Ectodermal cell (in vitro differentiated cells): ENCODE data around the gene EFNA5.

Source experiments
- H3K27ac ChIP-seq: 2 replicates; pipeline ENCODE4 v1.7.0; 2013; ENCODE audit warnings: mild to moderate bottlenecking, low read depth, low read length; ENCODE audit not compliant: insufficient read depth, poor library complexity, severe bottlenecking
- H3K27me3 ChIP-seq: 2 replicates; pipeline ENCODE4 v1.7.0; 2013; ENCODE audit warnings: mild to moderate bottlenecking, low read length; ENCODE audit not compliant: insufficient read depth, control insufficient read depth, poor library complexity, severe bottlenecking
- H3K36me3 ChIP-seq: one replicate; pipeline ENCODE4 v1.7.0; 2013; ENCODE audit warnings: low read length; ENCODE audit not compliant: control insufficient read depth, insufficient read depth
- H3K4me1 ChIP-seq: one replicate; pipeline ENCODE4 v1.7.0; 2013; ENCODE audit warnings: low read length; ENCODE audit not compliant: control insufficient read depth, insufficient read depth
- H3K4me3 ChIP-seq: 2 replicates; pipeline ENCODE4 v1.7.0; 2013; ENCODE audit warnings: low read depth, low read length, control low read depth; ENCODE audit not compliant: insufficient read depth
- H3K9me3 ChIP-seq: 2 replicates; pipeline ENCODE4 v1.7.0; 2013; ENCODE audit warnings: mild to moderate bottlenecking, low read length, moderate library complexity; ENCODE audit not compliant: control insufficient read depth
- WGBS, 2 experiments: methylation state at CpG; one replicate each; pipeline ENCODE4 v1.1.7; 2013; ENCODE audit warnings: missing lambda C conversion rate in 2 of 2; 5-methylcytosine and 5-hydroxymethylcytosine counted together

EFNA5 gene

DNA sequence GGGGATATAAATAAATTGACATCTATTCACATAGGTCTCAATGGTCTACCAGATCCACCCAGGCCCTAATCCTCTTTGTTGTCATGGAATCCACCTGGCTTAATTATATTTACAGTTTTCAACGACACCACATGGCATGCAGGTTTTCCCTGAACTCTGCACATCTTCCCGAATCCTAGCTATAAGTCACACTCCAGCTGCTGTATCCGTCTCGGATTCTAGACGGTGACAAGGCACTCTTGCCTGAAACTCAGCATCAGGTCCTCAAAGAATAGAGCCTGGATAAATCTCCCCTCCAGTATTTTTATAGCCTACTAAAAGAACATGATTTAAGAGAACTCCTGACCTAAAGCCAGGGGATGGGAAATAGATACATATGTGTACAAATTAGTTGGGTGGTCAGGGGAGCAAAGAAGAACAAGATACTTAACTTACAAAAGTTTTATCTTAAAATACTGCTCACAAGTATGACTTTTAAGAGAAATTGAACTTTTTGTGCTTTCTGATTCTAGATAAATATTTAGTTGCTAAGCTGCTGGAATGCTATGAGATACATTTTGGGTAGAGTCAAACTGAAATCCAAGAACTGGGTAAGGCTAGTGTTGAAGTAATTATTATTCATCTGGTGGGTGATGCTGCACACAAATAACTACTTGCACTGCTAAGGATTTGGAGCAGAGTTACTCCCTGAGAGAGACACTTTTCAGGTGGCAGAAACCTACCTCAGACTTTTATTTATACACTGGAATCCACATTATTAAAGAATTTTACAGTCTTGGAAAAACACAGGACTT is 187.3 kb downstream of the EFNA5 start:
- no peak overlapping the region for H3K27ac ChIP-seq
- no peaks in the 10 kb centered on the region for H3K9me3 ChIP-seq
- no peak overlapping the region for H3K4me3 ChIP-seq
- H3K27me3 ChIP-seq = no peaks in the 10 kb centered on the region
- 76 to 82% methylated on average over 5 of the region's 5 CpGs for WGBS, 2 experiments
- H3K36me3 ChIP-seq = no peaks in the 10 kb centered on the region
- H3K4me1 ChIP-seq = peaks cover 20% of the 10 kb centered on the region

GRCh38 chr5:107478068-107478641 is 192.6 kb downstream of the EFNA5 start:
- 71 to 77% methylated on average over 6 of the region's 6 CpGs for WGBS, 2 experiments
- no peak overlapping the region for H3K4me3 ChIP-seq
- H3K27me3 ChIP-seq = no peaks in the 10 kb centered on the region
- no peaks in the 10 kb centered on the region for H3K36me3 ChIP-seq
- H3K27ac ChIP-seq = no peak overlapping the region
- no peaks in the 10 kb centered on the region for H3K9me3 ChIP-seq
- peaks cover 12% of the 10 kb centered on the region for H3K4me1 ChIP-seq

DNA sequence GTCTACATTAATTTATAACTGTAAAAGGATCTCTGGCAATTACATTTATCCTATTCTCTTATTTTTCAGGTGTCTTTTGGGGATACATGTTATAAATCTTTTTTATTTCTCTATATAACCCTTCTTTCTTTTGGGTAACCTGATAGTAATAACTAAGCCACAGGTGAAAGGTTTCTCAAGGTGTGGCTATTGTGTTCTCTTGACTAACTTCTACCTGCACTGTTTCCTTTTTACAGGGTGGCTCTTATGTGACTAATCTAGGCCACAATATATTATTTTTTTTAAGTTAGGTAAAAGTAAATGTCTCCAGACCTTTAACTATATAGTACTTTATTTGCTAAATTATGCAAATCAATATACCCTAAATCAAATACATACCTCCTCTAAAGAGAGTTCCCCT is 193.2 kb downstream of the EFNA5 start:
- Histone ChIP-seq H3K27ac (no peak overlapping the region), H3K4me1 (peaks cover 11% of the 10 kb centered on the region), H3K9me3 (no peaks in the 10 kb centered on the region), H3K4me3 (no peak overlapping the region), H3K36me3 (no peaks in the 10 kb centered on the region), H3K27me3 (no peaks in the 10 kb centered on the region)

- no peaks in the 10 kb centered on the region for H3K9me3 ChIP-seq
- H3K36me3 ChIP-seq = no peaks in the 10 kb centered on the region
- 29 to 44% methylated on average over 1 of the region's 1 CpG for WGBS, 2 experiments
- H3K27ac ChIP-seq = no peak overlapping the region
- no peaks in the 10 kb centered on the region for H3K27me3 ChIP-seq
- no peak overlapping the region for H3K4me3 ChIP-seq
- H3K4me1 ChIP-seq = peaks cover 11% of the 10 kb centered on the region
These were observed 194.0 kb downstream of the EFNA5 start for GRCh38 chr5:107476783-107477182.

- Histone ChIP-seq H3K27ac (no peak overlapping the region), H3K4me3 (no peak overlapping the region), H3K27me3 (no peaks in the 10 kb centered on the region), H3K4me1 (peaks cover 11% of the 10 kb centered on the region), H3K9me3 (no peaks in the 10 kb centered on the region), H3K36me3 (no peaks in the 10 kb centered on the region)
- 89 to 96% methylated on average over 2 to 3 of the region's 4 CpGs for WGBS, 2 experiments
These were observed 195.8 kb downstream of the EFNA5 start for GRCh38 chr5:107474716-107475489.

DNA sequence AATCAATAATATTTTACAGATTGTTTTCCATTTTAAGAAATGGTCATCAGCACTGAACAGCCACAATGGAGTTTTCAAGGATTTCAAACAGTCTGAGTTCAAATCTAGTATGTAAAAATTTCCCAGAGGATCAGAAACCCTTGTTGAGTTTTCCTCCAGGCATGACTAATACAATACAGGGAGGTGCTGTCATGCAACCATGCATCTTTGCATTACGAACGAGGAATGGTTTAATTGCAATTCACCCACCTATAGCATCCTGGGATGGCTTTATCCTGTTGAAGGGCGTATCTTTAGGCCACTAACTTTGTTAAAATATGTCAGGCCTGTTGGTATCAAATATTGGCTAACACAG is 196.4 kb downstream of the EFNA5 start:
- Histone ChIP-seq H3K4me3 (no peak overlapping the region), H3K9me3 (no peaks in the 10 kb centered on the region), H3K36me3 (no peaks in the 10 kb centered on the region), H3K27ac (no peak overlapping the region), H3K4me1 (peaks cover 7% of the 10 kb centered on the region), H3K27me3 (no peaks in the 10 kb centered on the region)
- WGBS, 2 experiments = 91 to 97% methylated on average over 3 of the region's 3 CpGs

GRCh38 chr5:107472620-107473064 is 198.1 kb downstream of the EFNA5 start:
- no peak overlapping the region for H3K27ac ChIP-seq
- H3K9me3 ChIP-seq = no peaks in the 10 kb centered on the region
- no peaks in the 10 kb centered on the region for H3K4me1 ChIP-seq
- no peaks in the 10 kb centered on the region for H3K27me3 ChIP-seq
- 19 to 21% methylated on average over 2 of the region's 2 CpGs for WGBS, 2 experiments
- H3K4me3 ChIP-seq = no peak overlapping the region
- H3K36me3 ChIP-seq = no peaks in the 10 kb centered on the region

- Histone ChIP-seq H3K27ac (no peak overlapping the region), H3K4me1 (peaks cover 15% of the 10 kb centered on the region), H3K4me3 (no peak overlapping the region), H3K36me3 (no peaks in the 10 kb centered on the region), H3K27me3 (no peaks in the 10 kb centered on the region), H3K9me3 (no peaks in the 10 kb centered on the region)
- WGBS, 2 experiments = 100% methylated on average over 1 of the region's 1 CpG
These were observed 200.5 kb downstream of the EFNA5 start for GRCh38 chr5:107470295-107470582.

DNA sequence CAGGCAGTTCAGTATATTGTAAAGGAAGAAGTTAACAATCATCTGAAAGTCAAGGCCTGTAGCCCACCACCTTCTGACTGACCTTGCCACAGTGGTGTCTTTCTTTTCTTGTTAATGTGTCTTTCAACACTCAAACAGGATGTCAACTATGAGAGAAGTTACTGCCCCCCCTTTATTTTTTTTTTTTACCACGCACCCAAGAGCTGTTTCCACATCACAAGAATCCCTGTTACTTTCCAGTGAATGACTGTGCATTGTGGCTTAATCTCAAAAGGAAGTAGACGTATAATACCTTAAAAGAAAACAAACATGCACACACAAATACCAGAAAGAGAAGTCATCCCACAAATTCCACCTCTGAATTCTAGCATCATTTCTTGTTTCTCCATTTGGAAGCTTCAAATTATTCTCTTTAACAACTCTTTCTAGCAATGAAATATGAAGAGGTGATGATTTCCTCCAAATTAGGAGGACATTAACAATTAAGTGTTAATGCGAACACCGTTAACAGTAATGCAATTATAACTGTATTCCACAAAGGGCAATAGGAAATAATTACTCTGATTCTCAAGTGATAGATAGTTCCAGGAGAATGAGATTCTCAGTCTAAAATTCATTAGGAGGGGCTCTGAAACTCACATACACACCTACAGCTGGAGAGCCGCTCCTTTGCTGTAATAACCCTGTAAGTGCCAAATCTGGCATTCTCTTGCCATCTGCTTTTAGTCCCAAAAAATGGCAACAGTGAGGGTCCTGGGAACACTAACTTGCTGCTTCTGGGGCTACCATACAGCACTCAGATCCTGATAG is 201.0 kb downstream of the EFNA5 start:
- Histone ChIP-seq H3K36me3 (no peaks in the 10 kb centered on the region), H3K27me3 (no peaks in the 10 kb centered on the region), H3K27ac (no peak overlapping the region), H3K4me3 (no peak overlapping the region), H3K4me1 (peaks cover 15% of the 10 kb centered on the region), H3K9me3 (no peaks in the 10 kb centered on the region)
- 85 to 87% methylated on average over 3 to 5 of the region's 5 CpGs for WGBS, 2 experiments

GRCh38 chr5:107469064-107469463 is 201.7 kb downstream of the EFNA5 start:
- Histone ChIP-seq H3K4me3 (no peak overlapping the region), H3K27me3 (no peaks in the 10 kb centered on the region), H3K4me1 (peaks cover 22% of the 10 kb centered on the region), H3K36me3 (no peaks in the 10 kb centered on the region), H3K27ac (no peak overlapping the region), H3K9me3 (no peaks in the 10 kb centered on the region)
- 86 to 95% methylated on average over 2 of the region's 2 CpGs for WGBS, 2 experiments
